ENCODE measurements around the gene NAV1. TPM values are rescaled to one million over a fixed set of nuclear protein-coding genes. Genes with fewer than 3 reads are reported as not detected.
A peak's percentile ranks its signal among the peaks of the same experiment; 100 is the strongest.

The NAV1 gene
- total and polyA plus RNA-seq, 2 of the 8 experiments (the other 6 are each of a cell fraction or from before 2014, with no cell fraction given), result 9.9 to 42.7 TPM

DNA sequence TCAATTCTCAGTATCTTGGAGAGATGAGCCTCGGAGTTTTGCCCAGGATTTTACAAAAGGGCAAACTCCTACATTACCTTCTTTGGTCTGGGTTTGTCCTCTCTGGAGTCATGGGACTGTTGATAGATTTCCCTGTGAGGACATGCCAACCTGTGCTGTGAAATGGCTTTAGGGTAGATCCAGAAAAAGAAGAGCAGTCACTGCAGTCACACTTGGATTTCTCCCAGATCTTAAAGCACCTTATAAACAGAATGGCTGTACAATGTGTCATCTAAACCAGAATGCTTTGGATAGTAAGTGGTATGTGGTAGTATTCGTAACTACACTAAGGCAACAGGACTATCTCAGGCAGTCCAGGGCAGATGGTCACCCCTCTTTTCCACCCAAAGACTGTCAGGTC, 30.1 kb upstream of the NAV1 start:
- Histone ChIP-seq H3K4ac (replicated peaks; ENCODE audit: insufficient read length, low read depth, low read length) (no peak overlapping the region), H3K4me3 (ENCODE audit: extremely low read depth in 1 of 4, insufficient read depth in 2 of 4, low read depth in 3 of 4, low read length in 4 of 4) (no peak overlapping the region), H4K20me1 (replicated peaks in 1 of 2; ENCODE audit: control insufficient read depth in 1 of 2, insufficient read depth in 2 of 2, low read length in 2 of 2) (no peaks in the 10 kb centered on the region), H3K36me3 (ENCODE audit: control insufficient read depth in 2 of 4, insufficient read depth in 4 of 4, low read length in 3 of 4) (no peaks in the 10 kb centered on the region), H2BK12ac (ENCODE audit: low read depth, low read length) (no peak overlapping the region), H2BK15ac (ENCODE audit: low read length) (0 out of 2 replicates have a peak overlapping the region, but pooled peaks have one; percentile 16), H3K56ac (replicated peaks; ENCODE audit: insufficient read length, low read depth, low read length) (no peak overlapping the region), H3K9ac (replicated peaks in 1 of 4; ENCODE audit: extremely low read depth in 1 of 4, low read depth in 3 of 4, low read length in 3 of 4) (no peak overlapping the region), H4K5ac (ENCODE audit: insufficient read length, low read depth, low read length) (no peak overlapping the region), H3K79me1 (ENCODE audit: low read depth, low read length) (no peaks in the 10 kb centered on the region), H2BK120ac (replicated peaks; ENCODE audit: low read depth, low read length) (no peak overlapping the region), H4K91ac (replicated peaks; ENCODE audit: insufficient read length, low read length) (no peak overlapping the region), H2BK5ac (ENCODE audit: low read depth, low read length) (no peak overlapping the region), H3K23ac (ENCODE audit: insufficient read length) (no peak overlapping the region), H3K79me2 (ENCODE audit: control insufficient read depth in 1 of 2, insufficient read depth in 2 of 2, low read length in 2 of 2) (no peaks in the 10 kb centered on the region), H2AK5ac (ENCODE audit: low read depth, low read length) (no peak overlapping the region; the same call in 1 of the 2 replicates), H3K23me2 (ENCODE audit: low read depth, low read length) (peaks cover 5% of the 10 kb centered on the region; the same call in 1 of the 2 replicates), H3K14ac (ENCODE audit: insufficient read length) (no peak overlapping the region), H3K27ac (ENCODE audit: low read depth, low read length) (no peak overlapping the region), H3K4me2 (ENCODE audit: insufficient read depth in 1 of 2, low read depth in 2 of 2, low read length in 2 of 2) (no peak overlapping the region), H3K27me3 (replicated peaks in 1 of 4; ENCODE audit: control insufficient read depth in 3 of 4, extremely low read depth in 1 of 4, insufficient read depth in 3 of 4, low read length in 3 of 4) (peaks cover 3 to 33% (median 21%) of the 10 kb centered on the region in 4 experiments), H3K18ac (ENCODE audit: extremely low read depth, low read length) (no peak overlapping the region), H3K9me3 (ENCODE audit: insufficient read depth in 2 of 2, low read depth in 1 of 2, low read length in 1 of 2) (no peaks in the 10 kb centered on the region), H3K4me1 (replicated peaks in 1 of 4; ENCODE audit: control insufficient read depth in 3 of 4, insufficient read depth in 4 of 4, low read length in 3 of 4) (peaks cover 8 to 17% (median 9%) of the 10 kb centered on the region in 4 experiments; a peak in 6 of 7 replicates), H2BK20ac (ENCODE audit: low read length) (no peak overlapping the region), H2AFZ (ENCODE audit: low read length) (no peak overlapping the region), H4K8ac (ENCODE audit: extremely low read depth, insufficient read depth, low read length) (no peak overlapping the region)
- DNase-seq (ENCODE audit: low read depth in 1 of 2, low spot score in 2 of 2) (no peak), FAIRE-seq (no peak)
- 96% methylated on average over 2 of the region's 2 CpGs; no CpG with 5 or more reads in 1 of the 2 experiments for WGBS, 2 experiments (ENCODE audit: extremely low coverage in 1 of 2, insufficient coverage in 1 of 2, insufficient read length in 1 of 2, insufficient replicate concordance in 2 of 2, low coverage in 1 of 2, low lambda C conversion rate in 2 of 2, missing lambda C conversion rate in 1 of 2)
- CTCF ChIA-PET (ENCODE audit: partially characterized antibody), result interaction anchor here (0.6 to 43.8 kb wide), 5 partner anchors 3 to 228 kb away, joined by 3 to 929 read pairs (median 445); partner anchors contain the start of genes CSRP1 and NAV1
- POLR2A ChIA-PET (ENCODE audit: partially characterized antibody), result no interaction called here
- TF ChIP-seq SIN3A (conservative IDR thresholded peaks at IDR 0.05 in 1 of 2, IDR thresholded peaks at IDR 0.05 in 1 of 2; ENCODE audit: low read depth in 1 of 2, low read length in 2 of 2) (no peak), SIRT6 (IDR thresholded peaks at IDR 0.05; ENCODE audit: low read length) (no peak), NRF1 (IDR thresholded peaks at IDR 0.05; ENCODE audit: low read depth, low read length) (no peak), CHD2 (IDR thresholded peaks at IDR 0.05; ENCODE audit: low read length) (no peak), HDAC2 (IDR thresholded peaks at IDR 0.05; ENCODE audit: borderline replicate concordance in 1 of 2, low read depth in 2 of 2, low read length in 2 of 2) (no peak), NANOG (IDR thresholded peaks at IDR 0.05; ENCODE audit: insufficient read depth, low read depth, low read length, poor library complexity, severe bottlenecking) (no peak), POU5F1 (IDR thresholded peaks at IDR 0.05; ENCODE audit: low read depth, low read length) (no peak), EGR1 (IDR thresholded peaks at IDR 0.05; ENCODE audit: borderline replicate concordance, low read depth, low read length) (no peak), RAD21 (IDR thresholded peaks at IDR 0.05 in 1 of 2, conservative IDR thresholded peaks at IDR 0.05 in 1 of 2; ENCODE audit: low read depth in 2 of 2, low read length in 2 of 2) (no peak), EZH2 (IDR thresholded peaks at IDR 0.05; ENCODE audit: low read depth, low read length, severe bottlenecking) (no peak), BCL11A (IDR thresholded peaks at IDR 0.05; ENCODE audit: low read depth in 2 of 2, low read length in 2 of 2) (no peak), CBX5 (IDR thresholded peaks at IDR 0.05; ENCODE audit: low read depth, low read length) (no peak)

All from H1 (cell line).